SH-SY5Y (cell line): ENCODE measurements around the gene ARHGEF1.

Experiments
- GATA2 ChIP-seq: IDR thresholded peaks from 2 replicates; pipeline ENCODE4 v1.6.1; 2011; ENCODE audit warnings: mild to moderate bottlenecking, low read depth, low read length
- GATA3 ChIP-seq: IDR thresholded peaks from 2 replicates; pipeline ENCODE4 v1.6.1; 2011; ENCODE audit warnings: low read depth, mild to moderate bottlenecking, low read length, moderate library complexity

DNA sequence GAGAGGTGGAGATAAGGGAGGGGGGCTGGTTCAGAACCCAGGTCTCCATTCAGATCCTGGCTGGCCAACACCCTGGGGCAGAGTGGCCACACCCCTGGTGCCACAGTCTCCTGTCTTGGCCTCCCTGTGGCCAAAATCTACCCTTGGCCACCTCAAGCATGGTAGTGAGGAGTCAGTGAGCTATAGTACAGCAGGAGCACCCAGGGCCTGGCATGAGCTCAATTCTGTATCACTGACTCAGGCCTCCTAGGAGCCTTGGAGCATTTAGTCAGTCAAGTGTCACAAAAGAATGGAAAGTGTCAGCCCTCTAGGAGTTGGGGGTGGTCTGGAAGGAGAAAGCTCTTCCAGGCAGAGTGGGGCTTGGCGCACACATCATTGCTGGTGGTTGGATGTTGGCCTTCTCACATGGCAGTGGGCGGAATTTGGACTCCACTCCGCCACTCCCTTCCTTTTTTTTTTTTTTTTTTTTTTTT, 12.5 kb upstream of the ARHGEF1 start:
- TF ChIP-seq GATA2 (no peak), GATA3 (no peak)
